Measurements from ENCODE around the gene TSPAN18.

Gene TSPAN18

DNA sequence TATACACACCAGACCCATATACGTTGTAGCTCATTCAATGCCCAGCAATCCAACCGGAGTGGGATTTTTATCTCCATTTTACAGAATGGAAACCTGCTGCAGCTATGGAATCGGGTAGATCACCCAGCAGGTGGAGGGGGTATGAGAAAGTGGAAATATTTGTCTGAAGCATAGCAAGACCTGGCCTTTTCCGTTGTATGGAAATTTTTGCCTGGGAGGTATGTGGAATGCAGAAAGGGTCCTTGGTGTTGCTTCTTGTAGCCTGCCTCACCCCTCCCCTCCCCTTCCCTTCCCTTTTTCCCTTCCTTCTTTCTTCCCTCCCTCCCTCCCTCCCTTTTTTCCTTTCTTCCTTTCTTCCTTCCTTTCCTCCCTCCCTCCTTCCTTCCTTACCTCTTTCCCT, 15.2 kb downstream of the TSPAN18 start:
- Histone ChIP-seq H4K20me1 (ENCODE audit: insufficient read depth, low read length) (no peaks in the 10 kb centered on the region), H3K36me3 (ENCODE audit: insufficient read depth, low read length) (no peaks in the 10 kb centered on the region), H3K27ac (ENCODE audit: low read depth, low read length, poor library complexity, severe bottlenecking) (no peak overlapping the region), H3K4me2 (ENCODE audit: low read length) (no peak overlapping the region), H3K4me1 (ENCODE audit: insufficient read depth, low read length, severe bottlenecking) (no peaks in the 10 kb centered on the region), H3K9me2 (ENCODE audit: low read depth, low read length) (no peaks in the 10 kb centered on the region), H3K27me3 (ENCODE audit: insufficient read depth, low read length) (no peaks in the 10 kb centered on the region), H3K4me3 (ENCODE audit: low read depth, low read length, poor library complexity, severe bottlenecking) (no peak overlapping the region), H3F3A (ENCODE audit: insufficient read depth, low read length) (no peaks in the 10 kb centered on the region), H3K79me2 (ENCODE audit: insufficient read depth, low read length) (no peaks in the 10 kb centered on the region), H3K9me3 (ENCODE audit: low read length) (no peaks in the 10 kb centered on the region), H2AFZ (ENCODE audit: low read length) (no peak overlapping the region), H3K9ac (ENCODE audit: low read length) (no peak overlapping the region)
- TF ChIP-seq, protein P1, sequence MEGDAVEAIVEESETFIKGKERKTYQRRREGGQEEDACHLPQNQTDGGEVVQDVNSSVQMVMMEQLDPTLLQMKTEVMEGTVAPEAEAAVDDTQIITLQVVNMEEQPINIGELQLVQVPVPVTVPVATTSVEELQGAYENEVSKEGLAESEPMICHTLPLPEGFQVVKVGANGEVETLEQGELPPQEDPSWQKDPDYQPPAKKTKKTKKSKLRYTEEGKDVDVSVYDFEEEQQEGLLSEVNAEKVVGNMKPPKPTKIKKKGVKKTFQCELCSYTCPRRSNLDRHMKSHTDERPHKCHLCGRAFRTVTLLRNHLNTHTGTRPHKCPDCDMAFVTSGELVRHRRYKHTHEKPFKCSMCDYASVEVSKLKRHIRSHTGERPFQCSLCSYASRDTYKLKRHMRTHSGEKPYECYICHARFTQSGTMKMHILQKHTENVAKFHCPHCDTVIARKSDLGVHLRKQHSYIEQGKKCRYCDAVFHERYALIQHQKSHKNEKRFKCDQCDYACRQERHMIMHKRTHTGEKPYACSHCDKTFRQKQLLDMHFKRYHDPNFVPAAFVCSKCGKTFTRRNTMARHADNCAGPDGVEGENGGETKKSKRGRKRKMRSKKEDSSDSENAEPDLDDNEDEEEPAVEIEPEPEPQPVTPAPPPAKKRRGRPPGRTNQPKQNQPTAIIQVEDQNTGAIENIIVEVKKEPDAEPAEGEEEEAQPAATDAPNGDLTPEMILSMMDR (IDR thresholded peaks at IDR 0.05; ENCODE audit: low read length) = no peak
- no peak for TF ChIP-seq EZH2 (IDR thresholded peaks at IDR 0.05; ENCODE audit: borderline replicate concordance, low read length)

DNA sequence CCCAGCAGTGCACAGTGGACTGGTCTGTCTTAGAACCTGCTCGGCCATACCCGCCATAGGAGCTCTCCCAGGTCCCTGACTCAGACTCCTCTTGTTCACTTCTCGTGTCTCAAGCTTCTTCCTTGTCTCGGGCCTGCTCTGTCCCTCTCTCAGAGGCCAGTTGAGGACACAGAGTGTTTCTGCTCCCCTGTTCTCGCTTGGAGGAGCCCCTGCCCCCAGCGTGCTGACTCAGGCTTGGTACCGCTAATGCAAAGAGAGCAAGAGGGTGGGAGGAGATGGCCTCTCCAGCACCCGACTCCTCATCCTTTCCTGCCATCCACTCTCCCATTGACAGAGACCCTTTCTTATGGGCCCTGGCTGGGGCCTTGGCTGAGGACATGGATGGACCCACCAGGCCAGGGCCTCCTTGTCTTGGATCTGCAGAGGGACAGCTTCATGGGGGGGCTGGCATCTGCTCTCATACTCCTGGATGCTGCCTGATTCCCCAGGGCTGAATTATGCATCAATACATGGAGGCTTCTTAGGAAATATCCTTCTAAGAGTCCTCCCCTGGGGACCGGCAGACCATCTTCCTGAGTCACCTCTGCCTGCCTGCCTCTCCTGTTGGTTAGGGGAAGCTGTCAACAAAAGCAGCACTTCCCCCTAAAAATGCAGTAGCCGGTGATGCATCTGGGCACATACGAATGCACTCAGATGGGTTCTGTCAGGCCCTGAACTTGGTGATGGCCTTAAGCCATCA, 15.9 kb downstream of the TSPAN18 start:
- Histone ChIP-seq H3K9ac (ENCODE audit: low read length) (no peak overlapping the region), H4K20me1 (ENCODE audit: insufficient read depth, low read length) (no peaks in the 10 kb centered on the region), H2AFZ (ENCODE audit: low read length) (no peak overlapping the region), H3F3A (ENCODE audit: insufficient read depth, low read length) (no peaks in the 10 kb centered on the region), H3K27me3 (ENCODE audit: insufficient read depth, low read length) (no peaks in the 10 kb centered on the region), H3K4me1 (ENCODE audit: insufficient read depth, low read length, severe bottlenecking) (no peaks in the 10 kb centered on the region), H3K27ac (ENCODE audit: low read depth, low read length, poor library complexity, severe bottlenecking) (no peak overlapping the region), H3K4me3 (ENCODE audit: low read depth, low read length, poor library complexity, severe bottlenecking) (no peak overlapping the region), H3K79me2 (ENCODE audit: insufficient read depth, low read length) (no peaks in the 10 kb centered on the region), H3K9me2 (ENCODE audit: low read depth, low read length) (no peaks in the 10 kb centered on the region), H3K4me2 (ENCODE audit: low read length) (no peak overlapping the region), H3K36me3 (ENCODE audit: insufficient read depth, low read length) (no peaks in the 10 kb centered on the region), H3K9me3 (ENCODE audit: low read length) (no peaks in the 10 kb centered on the region)
- TF ChIP-seq, protein P1 (IDR thresholded peaks at IDR 0.05; ENCODE audit: low read length) = no peak
- TF ChIP-seq EZH2 (IDR thresholded peaks at IDR 0.05; ENCODE audit: borderline replicate concordance, low read length) = no peak

DNA sequence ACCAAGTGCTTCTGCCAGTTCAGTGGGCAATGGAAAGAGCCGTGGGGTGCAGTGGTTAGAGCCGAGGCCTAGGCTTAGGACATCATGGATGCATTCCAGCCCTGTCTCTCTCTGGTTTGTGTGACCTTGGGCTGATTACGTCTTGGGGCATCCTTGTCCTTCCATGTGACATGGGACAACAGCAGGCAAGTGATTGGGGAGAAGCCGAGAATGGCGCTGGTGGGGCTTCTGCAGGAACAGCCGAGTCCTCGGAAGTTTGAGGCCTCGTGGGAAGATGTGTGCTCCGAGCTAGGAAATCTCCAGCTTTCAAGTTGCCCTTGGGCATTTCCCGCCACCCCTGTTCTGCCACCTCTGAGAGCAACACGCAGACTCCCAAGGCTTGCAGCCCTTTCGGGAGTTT, 16.6 kb downstream of the TSPAN18 start:
- Histone ChIP-seq H3K27me3 (ENCODE audit: insufficient read depth, low read length) (no peaks in the 10 kb centered on the region), H3K4me1 (ENCODE audit: insufficient read depth, low read length, severe bottlenecking) (no peaks in the 10 kb centered on the region)

More for the DNA sequence above, 16.6 kb downstream of the TSPAN18 start:
- no peaks in the 10 kb centered on the region for H3K9me2 ChIP-seq (ENCODE audit: low read depth, low read length)
- no peak overlapping the region for H3K4me3 ChIP-seq (ENCODE audit: low read depth, low read length, poor library complexity, severe bottlenecking)
- H3K4me2 ChIP-seq (ENCODE audit: low read length) = no peak overlapping the region
- H3K9ac ChIP-seq (ENCODE audit: low read length) = no peak overlapping the region
- no peaks in the 10 kb centered on the region for H3K79me2 ChIP-seq (ENCODE audit: insufficient read depth, low read length)
- H3K36me3 ChIP-seq (ENCODE audit: insufficient read depth, low read length) = no peaks in the 10 kb centered on the region
- H2AFZ ChIP-seq (ENCODE audit: low read length) = no peak overlapping the region
- no peaks in the 10 kb centered on the region for H4K20me1 ChIP-seq (ENCODE audit: insufficient read depth, low read length)
- no peak overlapping the region for H3K27ac ChIP-seq (ENCODE audit: low read depth, low read length, poor library complexity, severe bottlenecking)
- H3K9me3 ChIP-seq (ENCODE audit: low read length) = no peaks in the 10 kb centered on the region
- H3F3A ChIP-seq (ENCODE audit: insufficient read depth, low read length) = no peaks in the 10 kb centered on the region
- TF ChIP-seq EZH2 (IDR thresholded peaks at IDR 0.05; ENCODE audit: borderline replicate concordance, low read length) = no peak
- TF ChIP-seq, protein P1 (IDR thresholded peaks at IDR 0.05; ENCODE audit: low read length) = no peak

Data from OCI-LY1 (cell line).